Breast epithelium (tissue), 3 donors: ENCODE measurements around the gene SLC5A2.

Experiments used
- POLR2A ChIP-seq: fragments of 450-650 bp; IDR thresholded peaks from one replicate; pipeline ENCODE4 v1.6.1; 2016; ENCODE audit warnings: antibody characterized with exemption, mild to moderate bottlenecking, moderate library complexity
- TF ChIP-seq, protein P1 (sequence below), 3 donors: fragments of 450-650 bp; IDR thresholded peaks; one replicate each; pipeline ENCODE4 v1.5.1; 2016 to 2017; ENCODE audit warnings: antibody characterized with exemption in 3 of 3, mild to moderate bottlenecking in 3 of 3, moderate library complexity in 3 of 3

DNA sequence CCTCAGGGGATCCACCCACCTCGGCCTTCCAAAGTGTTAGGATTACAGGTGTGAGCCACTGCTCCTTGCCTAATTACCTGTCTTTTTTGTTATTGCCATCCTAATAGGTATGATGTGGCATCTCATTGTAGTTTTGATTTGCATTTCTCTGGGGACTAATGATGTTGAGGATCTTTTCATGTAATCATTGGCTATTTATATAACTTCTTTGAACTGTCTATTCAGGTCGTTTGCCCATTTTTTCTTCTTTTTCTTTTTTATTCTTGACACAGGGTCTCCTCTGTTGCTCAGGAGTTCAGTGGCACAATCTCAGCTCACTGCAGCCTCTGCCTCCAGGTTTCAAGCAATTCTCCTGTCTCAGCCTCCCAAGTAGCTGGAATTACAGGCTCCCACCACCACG lies 12.3 kb upstream of the SLC5A2 start:
- TF ChIP-seq, protein P1, sequence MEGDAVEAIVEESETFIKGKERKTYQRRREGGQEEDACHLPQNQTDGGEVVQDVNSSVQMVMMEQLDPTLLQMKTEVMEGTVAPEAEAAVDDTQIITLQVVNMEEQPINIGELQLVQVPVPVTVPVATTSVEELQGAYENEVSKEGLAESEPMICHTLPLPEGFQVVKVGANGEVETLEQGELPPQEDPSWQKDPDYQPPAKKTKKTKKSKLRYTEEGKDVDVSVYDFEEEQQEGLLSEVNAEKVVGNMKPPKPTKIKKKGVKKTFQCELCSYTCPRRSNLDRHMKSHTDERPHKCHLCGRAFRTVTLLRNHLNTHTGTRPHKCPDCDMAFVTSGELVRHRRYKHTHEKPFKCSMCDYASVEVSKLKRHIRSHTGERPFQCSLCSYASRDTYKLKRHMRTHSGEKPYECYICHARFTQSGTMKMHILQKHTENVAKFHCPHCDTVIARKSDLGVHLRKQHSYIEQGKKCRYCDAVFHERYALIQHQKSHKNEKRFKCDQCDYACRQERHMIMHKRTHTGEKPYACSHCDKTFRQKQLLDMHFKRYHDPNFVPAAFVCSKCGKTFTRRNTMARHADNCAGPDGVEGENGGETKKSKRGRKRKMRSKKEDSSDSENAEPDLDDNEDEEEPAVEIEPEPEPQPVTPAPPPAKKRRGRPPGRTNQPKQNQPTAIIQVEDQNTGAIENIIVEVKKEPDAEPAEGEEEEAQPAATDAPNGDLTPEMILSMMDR (IDR thresholded peaks at IDR 0.05) = no peak
- TF ChIP-seq POLR2A = no peak
